ENCODE measurements around the gene CATSPER3.

CATSPER3 gene

DNA sequence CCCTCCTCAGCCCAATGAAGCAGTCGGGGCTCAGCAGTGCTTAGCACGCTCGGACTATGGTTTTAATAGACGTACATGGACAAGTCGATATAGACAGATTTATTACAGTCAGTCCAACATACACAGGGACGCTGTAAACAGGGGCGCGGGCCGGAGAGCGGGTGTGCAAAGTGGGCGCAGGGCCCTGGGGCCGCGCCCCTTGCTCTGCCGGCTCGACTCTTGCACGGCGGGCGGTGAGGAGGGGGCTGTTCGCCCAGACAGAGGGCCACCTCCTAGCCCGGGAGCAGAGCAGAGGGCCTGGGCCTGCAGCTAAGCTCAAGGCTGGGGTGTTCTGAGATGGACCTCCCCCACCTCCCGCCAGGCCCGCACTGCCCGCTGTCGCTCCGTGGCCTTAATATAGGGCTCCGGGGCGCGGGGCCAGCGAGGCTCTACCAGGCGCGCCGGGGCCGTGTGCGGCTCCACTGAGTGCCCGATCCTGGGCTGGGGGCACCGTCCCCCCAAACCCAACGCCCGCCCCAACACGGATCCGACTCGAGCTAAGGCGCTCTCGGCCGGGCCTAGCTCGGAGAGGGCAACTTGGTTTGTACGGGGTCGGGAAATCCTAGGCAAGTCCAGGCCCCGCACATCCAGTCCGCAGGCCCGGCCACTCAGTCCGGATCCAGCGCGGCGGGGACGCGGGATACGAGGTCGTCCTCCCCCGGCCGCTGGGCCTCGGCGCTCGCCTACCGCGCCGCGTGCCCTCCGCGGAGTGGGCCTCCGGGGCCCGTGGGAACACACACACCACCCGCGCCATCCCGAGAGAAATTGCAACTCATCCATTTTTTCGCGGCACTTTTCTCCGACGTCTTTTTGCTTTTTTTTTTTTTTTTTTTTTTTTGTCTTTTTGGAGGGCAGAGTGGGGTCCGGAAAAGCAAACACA is 60.2 kb downstream of the CATSPER3 start:
- Histone ChIP-seq H3K36me3 (ENCODE audit: control insufficient read depth in 1 of 2, insufficient read depth in 2 of 2, low read length in 2 of 2) (no peaks in the 10 kb centered on the region), H4K8ac (ENCODE audit: low read depth, low read length) (no peak overlapping the region), H3K79me1 (ENCODE audit: low read length) (no peaks in the 10 kb centered on the region), H3K9me3 (ENCODE audit: insufficient read depth, low read depth, low read length) (peaks cover 9% of the 10 kb centered on the region), H3K79me2 (ENCODE audit: control insufficient read depth, insufficient read depth, low read length, poor library complexity) (no peaks in the 10 kb centered on the region), H3K4me3 (ENCODE audit: low read depth, low read length) (no peak overlapping the region), H4K91ac (ENCODE audit: low read depth, low read length) (no peak overlapping the region), H3K14ac (ENCODE audit: low read length) (no peak overlapping the region), H3K9ac (ENCODE audit: low read length) (no peak overlapping the region), H3K27me3 (ENCODE audit: insufficient read depth, low read length) (peaks cover 66% of the 10 kb centered on the region), H4K12ac (ENCODE audit: low read depth, low read length) (no peak overlapping the region), H2BK120ac (ENCODE audit: insufficient read depth, low read length, poor library complexity) (no peak overlapping the region), H2AFZ (ENCODE audit: insufficient read depth, low read length, poor library complexity) (no peak overlapping the region), H2BK5ac (ENCODE audit: low read depth, low read length, poor library complexity) (no peak overlapping the region), H3K4ac (ENCODE audit: low read depth, low read length) (no peak overlapping the region), H3K23ac (ENCODE audit: low read length) (no peak overlapping the region), H3K4me1 (ENCODE audit: control insufficient read depth in 1 of 2, insufficient read depth in 2 of 2, low read length in 2 of 2) (peaks cover 8 to 9% of the 10 kb centered on the region in 2 experiments), H3K18ac (ENCODE audit: low read length) (no peak overlapping the region), H3K4me2 (ENCODE audit: low read length) (no peak overlapping the region), H3K27ac (ENCODE audit: low read depth, low read length) (no peak overlapping the region), H2AK5ac (ENCODE audit: low read length) (no peak overlapping the region), H2BK12ac (ENCODE audit: low read length) (no peak overlapping the region)
- no CpG with 5 or more reads among the region's 79 CpGs for WGBS (ENCODE audit: extremely low coverage, insufficient coverage, insufficient read length)
- no peak for DNase-seq

- H3K9ac ChIP-seq (ENCODE audit: low read length): no peak overlapping the region
- H3K27me3 ChIP-seq (ENCODE audit: insufficient read depth, low read length): peaks cover 75% of the 10 kb centered on the region
- H4K12ac ChIP-seq (ENCODE audit: low read depth, low read length): no peak overlapping the region
- H3K23ac ChIP-seq (ENCODE audit: low read length): peak overlapping the region; percentile 1
- no CpG with 5 or more reads among the region's 62 CpGs for WGBS (ENCODE audit: extremely low coverage, insufficient coverage, insufficient read length)
- no peaks in the 10 kb centered on the region for H3K79me2 ChIP-seq (ENCODE audit: control insufficient read depth, insufficient read depth, low read length, poor library complexity)
- no peak overlapping the region for H3K4me2 ChIP-seq (ENCODE audit: low read length)
- no peak for DNase-seq
- no peak overlapping the region for H4K8ac ChIP-seq (ENCODE audit: low read depth, low read length)
- H3K18ac ChIP-seq (ENCODE audit: low read length): no peak overlapping the region
- H3K4ac ChIP-seq (ENCODE audit: low read depth, low read length): no peak overlapping the region
- no peaks in the 10 kb centered on the region for H3K36me3 ChIP-seq (ENCODE audit: control insufficient read depth in 1 of 2, insufficient read depth in 2 of 2, low read length in 2 of 2)
- no peak overlapping the region for H3K4me3 ChIP-seq (ENCODE audit: low read depth, low read length)
- no peak overlapping the region for H4K91ac ChIP-seq (ENCODE audit: low read depth, low read length)
- peaks cover 9% of the 10 kb centered on the region for H3K9me3 ChIP-seq (ENCODE audit: insufficient read depth, low read depth, low read length)
- no peak overlapping the region for H3K14ac ChIP-seq (ENCODE audit: low read length)
- no peak overlapping the region for H2AK5ac ChIP-seq (ENCODE audit: low read length)
- H2BK5ac ChIP-seq (ENCODE audit: low read depth, low read length, poor library complexity): no peak overlapping the region
- H3K27ac ChIP-seq (ENCODE audit: low read depth, low read length): no peak overlapping the region
- peak overlapping the region; percentile 40 for H2AFZ ChIP-seq (ENCODE audit: insufficient read depth, low read length, poor library complexity)
- H2BK120ac ChIP-seq (ENCODE audit: insufficient read depth, low read length, poor library complexity): no peak overlapping the region
- H2BK12ac ChIP-seq (ENCODE audit: low read length): no peak overlapping the region
- peaks cover 13 to 17% of the 10 kb centered on the region in 2 experiments for H3K4me1 ChIP-seq (ENCODE audit: control insufficient read depth in 1 of 2, insufficient read depth in 2 of 2, low read length in 2 of 2)
- no peaks in the 10 kb centered on the region for H3K79me1 ChIP-seq (ENCODE audit: low read length)
Observed at GRCh38 chr5:135028791-135029476, 61.2 kb downstream of the CATSPER3 start.

- Histone ChIP-seq H2BK12ac (ENCODE audit: low read length) (no peak overlapping the region), H3K79me2 (ENCODE audit: control insufficient read depth, insufficient read depth, low read length, poor library complexity) (no peaks in the 10 kb centered on the region), H2BK5ac (ENCODE audit: low read depth, low read length, poor library complexity) (no peak overlapping the region), H3K4me2 (ENCODE audit: low read length) (no peak overlapping the region), H3K27me3 (ENCODE audit: insufficient read depth, low read length) (peaks cover 81% of the 10 kb centered on the region), H2AFZ (ENCODE audit: insufficient read depth, low read length, poor library complexity) (no peak overlapping the region), H3K18ac (ENCODE audit: low read length) (no peak overlapping the region), H3K4me3 (ENCODE audit: low read depth, low read length) (no peak overlapping the region), H3K23ac (ENCODE audit: low read length) (no peak overlapping the region), H3K14ac (ENCODE audit: low read length) (no peak overlapping the region), H4K12ac (ENCODE audit: low read depth, low read length) (no peak overlapping the region), H4K91ac (ENCODE audit: low read depth, low read length) (no peak overlapping the region), H3K9me3 (ENCODE audit: insufficient read depth, low read depth, low read length) (peaks cover 9% of the 10 kb centered on the region), H3K9ac (ENCODE audit: low read length) (no peak overlapping the region), H3K4ac (ENCODE audit: low read depth, low read length) (no peak overlapping the region), H3K4me1 (ENCODE audit: control insufficient read depth in 1 of 2, insufficient read depth in 2 of 2, low read length in 2 of 2) (peaks cover 13 to 17% of the 10 kb centered on the region in 2 experiments), H4K8ac (ENCODE audit: low read depth, low read length) (no peak overlapping the region), H2AK5ac (ENCODE audit: low read length) (no peak overlapping the region), H2BK120ac (ENCODE audit: insufficient read depth, low read length, poor library complexity) (no peak overlapping the region), H3K27ac (ENCODE audit: low read depth, low read length) (no peak overlapping the region), H3K36me3 (ENCODE audit: control insufficient read depth in 1 of 2, insufficient read depth in 2 of 2, low read length in 2 of 2) (no peaks in the 10 kb centered on the region), H3K79me1 (ENCODE audit: low read length) (no peaks in the 10 kb centered on the region)
- no peak for DNase-seq
- WGBS (ENCODE audit: extremely low coverage, insufficient coverage, insufficient read length): no CpG with 5 or more reads among the region's 15 CpGs
Observed at GRCh38 chr5:135029477-135030122, 61.9 kb downstream of the CATSPER3 start.

DNA sequence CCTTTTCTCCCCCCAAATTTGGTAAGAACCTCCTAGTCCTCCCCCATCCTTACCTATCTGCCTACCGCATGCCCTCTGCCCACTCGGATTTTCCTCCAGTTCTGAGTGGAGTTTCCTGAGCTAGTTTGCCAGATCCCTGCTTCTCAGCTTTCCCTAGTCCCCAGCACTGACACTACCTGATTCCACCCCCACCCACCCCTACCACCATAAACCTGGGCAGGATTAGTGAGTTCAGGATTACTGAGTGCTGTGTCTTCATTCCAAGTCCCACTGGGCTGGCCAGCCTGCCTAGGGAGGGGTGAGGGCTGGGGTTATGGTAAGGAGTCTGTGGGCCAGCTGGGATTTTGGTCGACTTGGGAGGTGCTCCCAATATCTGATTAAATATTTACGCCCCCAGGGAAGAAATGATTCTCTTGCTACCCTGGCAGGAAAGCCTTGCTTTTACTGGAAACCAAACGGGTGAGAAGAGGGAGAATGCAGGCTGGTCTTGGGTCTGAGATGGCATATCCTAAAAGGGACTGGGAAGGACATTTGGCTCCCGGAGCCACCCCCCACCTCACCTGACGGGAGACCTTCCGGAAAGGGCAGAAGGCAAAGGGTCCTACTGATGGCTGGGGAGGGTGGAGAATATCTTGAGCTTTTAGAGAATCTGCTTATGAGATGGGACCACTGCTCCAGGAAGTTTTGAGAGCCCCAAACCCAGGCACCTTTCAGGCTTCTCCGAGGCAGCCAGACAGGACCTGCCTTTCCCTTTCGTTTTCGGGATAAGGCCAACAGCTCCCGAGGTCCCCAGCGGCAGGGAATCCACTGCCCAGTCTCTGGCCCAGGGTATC is 62.6 kb downstream of the CATSPER3 start:
- no peak overlapping the region for H4K12ac ChIP-seq (ENCODE audit: low read depth, low read length)
- no peak overlapping the region for H2AK5ac ChIP-seq (ENCODE audit: low read length)
- no peak overlapping the region for H2BK120ac ChIP-seq (ENCODE audit: insufficient read depth, low read length, poor library complexity)
- peaks cover 88% of the 10 kb centered on the region for H3K27me3 ChIP-seq (ENCODE audit: insufficient read depth, low read length)
- no peak overlapping the region for H3K4me2 ChIP-seq (ENCODE audit: low read length)
- no peak overlapping the region for H3K23ac ChIP-seq (ENCODE audit: low read length)
- H3K36me3 ChIP-seq (ENCODE audit: control insufficient read depth in 1 of 2, insufficient read depth in 2 of 2, low read length in 2 of 2): no peaks in the 10 kb centered on the region
- H2BK5ac ChIP-seq (ENCODE audit: low read depth, low read length, poor library complexity): no peak overlapping the region
- no peak overlapping the region for H3K4me3 ChIP-seq (ENCODE audit: low read depth, low read length)
- no peak overlapping the region for H4K8ac ChIP-seq (ENCODE audit: low read depth, low read length)
- H3K9me3 ChIP-seq (ENCODE audit: insufficient read depth, low read depth, low read length): peaks cover 11% of the 10 kb centered on the region
- no peak for DNase-seq
- no peak overlapping the region for H2BK12ac ChIP-seq (ENCODE audit: low read length)
- WGBS (ENCODE audit: extremely low coverage, insufficient coverage, insufficient read length): no CpG with 5 or more reads among the region's 13 CpGs
- H2AFZ ChIP-seq (ENCODE audit: insufficient read depth, low read length, poor library complexity): no peak overlapping the region
- no peak overlapping the region for H4K91ac ChIP-seq (ENCODE audit: low read depth, low read length)
- no peak overlapping the region for H3K18ac ChIP-seq (ENCODE audit: low read length)
- H3K79me1 ChIP-seq (ENCODE audit: low read length): no peaks in the 10 kb centered on the region
- H3K4me1 ChIP-seq (ENCODE audit: control insufficient read depth in 1 of 2, insufficient read depth in 2 of 2, low read length in 2 of 2): peaks cover 13 to 17% of the 10 kb centered on the region in 2 experiments
- no peak overlapping the region for H3K27ac ChIP-seq (ENCODE audit: low read depth, low read length)
- H3K79me2 ChIP-seq (ENCODE audit: control insufficient read depth, insufficient read depth, low read length, poor library complexity): no peaks in the 10 kb centered on the region
- no peak overlapping the region for H3K4ac ChIP-seq (ENCODE audit: low read depth, low read length)
- no peak overlapping the region for H3K9ac ChIP-seq (ENCODE audit: low read length)
- H3K14ac ChIP-seq (ENCODE audit: low read length): no peak overlapping the region

All from trophoblast cell (in vitro differentiated cells and primary cell).